Measurements from ENCODE around the gene ATG13. TPM values are rescaled to one million over a fixed set of nuclear protein-coding genes. Genes with fewer than 3 reads are reported as not detected.

Gene ATG13
- polyA plus RNA-seq, 1 of the 3 experiments (the other 2 are of a cell fraction), result 39.4 TPM

DNA sequence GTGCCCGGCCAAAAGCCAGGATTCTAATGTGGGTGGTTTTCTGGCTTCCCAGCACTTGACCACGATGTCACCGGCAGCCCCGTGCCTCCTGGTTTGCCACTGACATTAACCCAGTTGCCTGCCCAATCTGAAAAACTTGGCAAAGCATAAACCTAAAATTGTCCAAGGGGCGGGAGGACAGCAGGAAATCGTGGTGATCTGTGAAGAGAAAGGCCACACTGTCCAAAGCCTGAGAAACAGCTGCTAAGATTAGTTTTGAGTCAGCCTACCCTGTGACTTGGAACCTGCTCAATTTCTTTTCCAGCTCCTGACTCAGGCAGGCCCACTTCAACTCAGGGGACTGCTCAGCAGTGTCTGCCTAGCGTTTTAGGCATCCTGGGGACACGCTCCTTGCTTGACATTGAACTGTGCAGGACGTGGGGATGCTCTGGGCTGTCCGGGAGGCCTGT lies 93.5 kb downstream of the ATG13 start:
- Histone ChIP-seq H3K4me3 (ENCODE audit: low read depth in 2 of 2, low read length in 1 of 2) (no peak overlapping the region), H3K27me3 (ENCODE audit: insufficient read depth) (no peaks in the 10 kb centered on the region), H3K9me2 (no peaks in the 10 kb centered on the region), H3K79me2 (ENCODE audit: insufficient read depth) (no peaks in the 10 kb centered on the region; the same call in 1 of the 2 replicates), H3K4me2 (peak overlapping the region; percentile 66), H3K27ac (ENCODE audit: low read depth in 2 of 2, low read length in 1 of 2) (peak overlapping the region in 1 of 2 experiments; percentile 94; a peak in 2 of 4 replicates), H3F3A (replicated peaks; ENCODE audit: insufficient read depth) (peaks cover 47% of the 10 kb centered on the region), H3K36me3 (replicated peaks in 1 of 2; ENCODE audit: control insufficient read depth in 1 of 2, insufficient read depth in 2 of 2, low read length in 1 of 2) (peaks cover 3 to 9% of the 10 kb centered on the region in 2 experiments), H3K9ac (peak overlapping the region; percentile 48; the same call in 1 of the 2 replicates), H3K4me1 (ENCODE audit: control insufficient read depth in 1 of 2, insufficient read depth in 2 of 2, low read depth in 1 of 2, low read length in 1 of 2) (peaks cover 0 to 15% of the 10 kb centered on the region in 2 experiments; a peak in 2 of 4 replicates), H2AFZ (ENCODE audit: low read depth) (peak overlapping the region; percentile 49; the same call in 1 of the 2 replicates), H3K9me3 (no peaks in the 10 kb centered on the region), H4K20me1 (ENCODE audit: insufficient read depth) (no peaks in the 10 kb centered on the region)
- POLR2A ChIA-PET, result no interaction called here
- CTCF ChIA-PET, result no interaction called here
- DNase-seq, result no peak
- 39% methylated on average over 5 of the region's 10 CpGs for WGBS (ENCODE audit: low lambda C conversion rate)
- TF ChIP-seq EZH2phosphoT487 (IDR thresholded peaks at IDR 0.05; ENCODE audit: borderline replicate concordance, low read depth), result no peak
- TF ChIP-seq USF1 (IDR thresholded peaks at IDR 0.05; ENCODE audit: borderline replicate concordance, low read depth), result no peak
- TF ChIP-seq SMC3 (IDR thresholded peaks at IDR 0.05; ENCODE audit: low read depth, low read length), result no peak
- TF ChIP-seq SIN3A (IDR thresholded peaks at IDR 0.05; ENCODE audit: borderline replicate concordance, low read depth, low read length), result no peak
- no peak for TF ChIP-seq RAD21 (IDR thresholded peaks at IDR 0.05; ENCODE audit: low read length)
- TF ChIP-seq TCF12 (IDR thresholded peaks at IDR 0.05), result peak; percentile 64; the same call in 1 of the 2 replicates
- TF ChIP-seq IRF3 (IDR thresholded peaks at IDR 0.05; ENCODE audit: low read depth, low read length), result no peak
- no peak for TF ChIP-seq CHD2 (IDR thresholded peaks at IDR 0.05; ENCODE audit: low read length, partially characterized antibody)
- TF ChIP-seq NRF1 (IDR thresholded peaks at IDR 0.05; ENCODE audit: low read depth, low read length), result no peak
- TF ChIP-seq TEAD4 (IDR thresholded peaks at IDR 0.05; ENCODE audit: borderline replicate concordance, insufficient read depth), result no peak
- TF ChIP-seq, protein P1, sequence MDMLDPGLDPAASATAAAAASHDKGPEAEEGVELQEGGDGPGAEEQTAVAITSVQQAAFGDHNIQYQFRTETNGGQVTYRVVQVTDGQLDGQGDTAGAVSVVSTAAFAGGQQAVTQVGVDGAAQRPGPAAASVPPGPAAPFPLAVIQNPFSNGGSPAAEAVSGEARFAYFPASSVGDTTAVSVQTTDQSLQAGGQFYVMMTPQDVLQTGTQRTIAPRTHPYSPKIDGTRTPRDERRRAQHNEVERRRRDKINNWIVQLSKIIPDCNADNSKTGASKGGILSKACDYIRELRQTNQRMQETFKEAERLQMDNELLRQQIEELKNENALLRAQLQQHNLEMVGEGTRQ (IDR thresholded peaks at IDR 0.05; ENCODE audit: borderline replicate concordance, low read depth, low read length), result no peak
- 0 out of 2 replicates have a peak, but pooled peaks have one; percentile 23 for TF ChIP-seq JUND (IDR thresholded peaks at IDR 0.05)
- TF ChIP-seq MXI1 (IDR thresholded peaks at IDR 0.05; ENCODE audit: low read depth, low read length), result no peak
- TF ChIP-seq PBX3 (IDR thresholded peaks at IDR 0.05), result 0 out of 2 replicates have a peak, but pooled peaks have one; percentile 17
- peak; percentile 43; the same call in 1 of the 2 replicates for TF ChIP-seq MEF2A (IDR thresholded peaks at IDR 0.05; ENCODE audit: borderline replicate concordance, low read depth)
- peak; percentile 56; the same call in 1 of the 2 replicates for TF ChIP-seq NFIC (IDR thresholded peaks at IDR 0.05; ENCODE audit: borderline replicate concordance)
- TF ChIP-seq RXRA (IDR thresholded peaks at IDR 0.05; ENCODE audit: borderline replicate concordance, low read depth), result no peak; the same call in 1 of the 2 replicates
- TF ChIP-seq FOXJ3 (CRISPR knock-in tag; IDR thresholded peaks at IDR 0.05), result no peak
- no peak for TF ChIP-seq EP300 (IDR thresholded peaks at IDR 0.05; ENCODE audit: borderline replicate concordance in 1 of 2, low read depth in 1 of 2, low read length in 1 of 2)
- no peak for TF ChIP-seq REST (IDR thresholded peaks at IDR 0.05; ENCODE audit: low read depth, low read length)
- TF ChIP-seq CTCF (IDR thresholded peaks at IDR 0.05), result no peak
- TF ChIP-seq GABPA (IDR thresholded peaks at IDR 0.05; ENCODE audit: low read depth), result no peak
- no peak for TF ChIP-seq RCOR1 (IDR thresholded peaks at IDR 0.05; ENCODE audit: low read length)
- TF ChIP-seq FOSL2 (IDR thresholded peaks at IDR 0.05; ENCODE audit: borderline replicate concordance, low read depth), result peak; percentile 10; the same call in 1 of the 2 replicates

All from SK-N-SH (cell line).